HepG2 (cell line): Measurements from ENCODE around the gene SLC28A1. TPM values are rescaled to one million over a fixed set of nuclear protein-coding genes. Genes with fewer than 3 reads are reported as not detected.

ENCODE experiments used
- CHCHD3 ChIP-seq: sonication (generic); formaldehyde crosslinking; IDR thresholded peaks from 2 replicates; pipeline ENCODE4 v1.8.0; 2022; ENCODE audit warnings: mild to moderate bottlenecking, missing genetic modification reagents, moderate library complexity
- DNMT3B ChIP-seq: conservative IDR thresholded peaks from 2 replicates; pipeline ENCODE4 v1.6.1; 2016; ENCODE audit warnings: missing biosample characterization, control low read depth
- FOXP4 ChIP-seq: sonication (generic); formaldehyde crosslinking; IDR thresholded peaks from 2 replicates; pipeline ENCODE4 v1.4.0; 2020; ENCODE audit warnings: missing genetic modification reagents
- KAT2B ChIP-seq: fragments of 150-350 bp; IDR thresholded peaks from 2 replicates; pipeline ENCODE4 v1.6.1; 2014; ENCODE audit warnings: low read depth, low read length, borderline replicate concordance
- MAF1 ChIP-seq: sonication (generic); formaldehyde crosslinking; IDR thresholded peaks from 2 replicates; pipeline ENCODE4 v1.5.0; 2020; ENCODE audit warnings: missing genetic modification reagents, borderline replicate concordance
- MLLT10 ChIP-seq: sonication (generic); formaldehyde crosslinking; IDR thresholded peaks from 2 replicates; pipeline ENCODE4 v1.4.0; 2020; ENCODE audit warnings: missing genetic modification reagents
- PCBP1 ChIP-seq: fragments of 200-400 bp; formaldehyde crosslinking; IDR thresholded peaks from 2 replicates; pipeline ENCODE4 v1.6.1; 2017; ENCODE audit warnings: mild to moderate bottlenecking, low read depth, low read length, borderline replicate concordance
- POLR2AphosphoS2 ChIP-seq: IDR thresholded peaks from 2 replicates; pipeline ENCODE4 v1.6.1; 2011; ENCODE audit warnings: low read depth, low read length, improper control_type of control experiment
- PRMT3 ChIP-seq: sonication (generic); formaldehyde crosslinking; IDR thresholded peaks from 2 replicates; pipeline ENCODE4 v1.8.1; 2022; ENCODE audit warnings: low read depth, mild to moderate bottlenecking, moderate library complexity, missing genetic modification reagents, borderline replicate concordance
- SMAD3 ChIP-seq: sonication (generic); formaldehyde crosslinking; IDR thresholded peaks from 2 replicates; pipeline ENCODE4 v1.4.0; 2020; ENCODE audit warnings: missing genetic modification reagents
- SMARCC2 ChIP-seq: fragments of 450-650 bp; IDR thresholded peaks from 2 replicates; pipeline ENCODE4 v1.6.1; 2017; ENCODE audit warnings: antibody characterized with exemption, mild to moderate bottlenecking
- SP1 ChIP-seq, 2 experiments: fragments of 450-650 bp in 1 of 2; sonication (generic) in 1 of 2; formaldehyde crosslinking in 1 of 2; IDR thresholded peaks; 2 replicates each; pipeline versions ENCODE4 v1.4.0 to v1.6.1; 2016 to 2020; ENCODE audit warnings: missing genetic modification reagents in 1 of 2
- SPEN ChIP-seq: sonication (generic); formaldehyde crosslinking; IDR thresholded peaks from 2 replicates; pipeline ENCODE4 v1.5.1; 2020; ENCODE audit warnings: low read depth, mild to moderate bottlenecking, missing genetic modification reagents
- SSRP1 ChIP-seq: IDR thresholded peaks from 2 replicates; pipeline ENCODE4 v1.6.1; 2016; ENCODE audit warnings: control low read depth
- ZFP62 ChIP-seq: sonication (generic); formaldehyde crosslinking; IDR thresholded peaks from 2 replicates; pipeline ENCODE4 v1.4.0; 2020; ENCODE audit warnings: missing genetic modification reagents
- ZNF225 ChIP-seq: sonication (generic); formaldehyde crosslinking; IDR thresholded peaks from 2 replicates; pipeline ENCODE4 v1.4.0; 2020; ENCODE audit warnings: mild to moderate bottlenecking, missing genetic modification reagents
- ZNF264 ChIP-seq: sonication (generic); formaldehyde crosslinking; IDR thresholded peaks from 2 replicates; pipeline ENCODE4 v1.4.0; 2020; ENCODE audit warnings: missing genetic modification reagents
- ZNF34 ChIP-seq: sonication (generic); formaldehyde crosslinking; IDR thresholded peaks from 2 replicates; pipeline ENCODE4 v1.4.0; 2020; ENCODE audit warnings: mild to moderate bottlenecking, missing genetic modification reagents, borderline replicate concordance
- ZNF496 ChIP-seq: sonication (generic); formaldehyde crosslinking; IDR thresholded peaks from 2 replicates; pipeline ENCODE4 v1.8.1; 2023; ENCODE audit warnings: mild to moderate bottlenecking, moderate library complexity, missing genetic modification reagents; ENCODE audit not compliant: insufficient replicate concordance
- ZNF564 ChIP-seq: sonication (generic); formaldehyde crosslinking; IDR thresholded peaks from 2 replicates; pipeline ENCODE4 v1.8.1; 2023; ENCODE audit warnings: mild to moderate bottlenecking, missing genetic modification reagents
- ZNF569 ChIP-seq: sonication (generic); formaldehyde crosslinking; IDR thresholded peaks from 2 replicates; pipeline ENCODE4 v1.5.0; 2020; ENCODE audit warnings: mild to moderate bottlenecking, missing genetic modification reagents, moderate library complexity, borderline replicate concordance
- ZNF772 ChIP-seq: sonication (generic); formaldehyde crosslinking; IDR thresholded peaks from 2 replicates; pipeline ENCODE4 v1.5.0; 2020; ENCODE audit warnings: mild to moderate bottlenecking, missing genetic modification reagents
- ZNF776 ChIP-seq: sonication (generic); formaldehyde crosslinking; IDR thresholded peaks from 2 replicates; pipeline ENCODE4 v1.4.0; 2020; ENCODE audit warnings: mild to moderate bottlenecking, missing genetic modification reagents
- polyA plus RNA-seq, 8 experiments: library from polyadenylated mRNA; depleted of rRNA in 3 of 8; stranded (reverse) in 7 of 8; unstranded in 1 of 8; fragments of >200 nt; fragmentation: Illumina TruSeq in 4 of 8; extraction: Trizol in 4 of 8; gene quantifications; 2 replicates each; pipeline versions ENCODE4 v1.2.1 to v1.2.3, GENCODE V29; 2011 to 2016; ENCODE audit warnings: low read depth in 4 of 8, missing spikeins in 1 of 8, mixed read lengths in 1 of 8; ENCODE audit not compliant: insufficient read depth in 1 of 8
- total RNA-seq, 5 experiments: library from RNA; depleted of rRNA; stranded (reverse); fragments of >200 nt; fragmentation: Illumina TruSeq; extraction: Trizol; gene quantifications; 2 replicates each; pipeline ENCODE4 v1.2.3, GENCODE V29; 2016; ENCODE audit warnings: low read depth in 1 of 5
- TF ChIP-seq, protein P1 (sequence below): sonication (generic); formaldehyde crosslinking; IDR thresholded peaks from 2 replicates; pipeline ENCODE4 v1.5.1; 2020; ENCODE audit warnings: missing genetic modification reagents, mild to moderate bottlenecking, borderline replicate concordance

SLC28A1 gene
- total and polyA plus RNA-seq, 2 of the 13 experiments (the other 11 are each of a cell fraction or from before 2014, with no cell fraction given), result 0.31 to 5.8 TPM

DNA sequence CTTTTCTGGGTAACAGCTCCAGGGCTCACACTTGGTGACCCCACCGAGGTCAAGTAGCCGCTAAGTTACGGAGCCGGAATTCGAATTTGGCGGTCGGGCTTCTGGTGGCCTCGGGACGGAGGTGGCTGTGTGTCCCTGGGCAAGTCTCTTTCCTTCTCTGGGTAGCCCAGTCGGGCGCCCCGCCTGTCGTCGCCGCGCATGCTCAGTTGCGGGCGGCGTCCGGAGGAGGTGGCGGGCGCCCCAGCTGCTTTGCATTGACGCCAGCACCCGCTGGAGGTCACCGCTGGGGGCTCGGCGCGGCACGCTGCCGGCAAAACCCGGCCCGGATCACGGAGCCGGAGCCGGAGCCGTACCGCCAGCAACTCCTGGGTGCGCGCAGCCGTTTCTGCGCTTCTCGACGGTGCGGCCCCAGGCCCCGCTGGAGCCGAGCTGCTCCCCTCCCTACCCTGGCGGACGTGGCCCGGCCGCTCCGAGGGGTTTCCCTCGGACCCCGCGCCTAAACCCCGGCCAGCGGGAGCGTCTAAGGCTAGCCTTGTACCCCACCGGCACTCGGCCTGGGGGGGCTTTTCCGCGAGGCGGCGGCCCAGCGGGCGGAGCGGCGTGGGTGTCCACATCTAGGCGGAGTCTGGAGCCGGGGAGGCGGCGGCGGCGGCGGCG lies 96.7 kb downstream of the SLC28A1 start (continued):
- TF ChIP-seq, protein P1, sequence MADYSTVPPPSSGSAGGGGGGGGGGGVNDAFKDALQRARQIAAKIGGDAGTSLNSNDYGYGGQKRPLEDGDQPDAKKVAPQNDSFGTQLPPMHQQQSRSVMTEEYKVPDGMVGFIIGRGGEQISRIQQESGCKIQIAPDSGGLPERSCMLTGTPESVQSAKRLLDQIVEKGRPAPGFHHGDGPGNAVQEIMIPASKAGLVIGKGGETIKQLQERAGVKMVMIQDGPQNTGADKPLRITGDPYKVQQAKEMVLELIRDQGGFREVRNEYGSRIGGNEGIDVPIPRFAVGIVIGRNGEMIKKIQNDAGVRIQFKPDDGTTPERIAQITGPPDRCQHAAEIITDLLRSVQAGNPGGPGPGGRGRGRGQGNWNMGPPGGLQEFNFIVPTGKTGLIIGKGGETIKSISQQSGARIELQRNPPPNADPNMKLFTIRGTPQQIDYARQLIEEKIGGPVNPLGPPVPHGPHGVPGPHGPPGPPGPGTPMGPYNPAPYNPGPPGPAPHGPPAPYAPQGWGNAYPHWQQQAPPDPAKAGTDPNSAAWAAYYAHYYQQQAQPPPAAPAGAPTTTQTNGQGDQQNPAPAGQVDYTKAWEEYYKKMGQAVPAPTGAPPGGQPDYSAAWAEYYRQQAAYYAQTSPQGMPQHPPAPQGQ (CRISPR knock-in tag), result no peak
- TF ChIP-seq KAT2B (no peak), ZFP62 (CRISPR knock-in tag) (no peak), ZNF564 (CRISPR knock-in tag) (peak; percentile 71; the same call in 1 of the 2 replicates), PCBP1 (no peak), PRMT3 (CRISPR knock-in tag) (no peak; the same call in 1 of the 2 replicates), MAF1 (CRISPR knock-in tag) (no peak; the same call in 1 of the 2 replicates), ZNF496 (CRISPR knock-in tag) (no peak), SP1 (IDR thresholded peaks at IDR 0.05) (no peak), SP1 (CRISPR knock-in tag; IDR thresholded peaks at IDR 0.05) (peak; percentile 66), CHCHD3 (CRISPR knock-in tag) (no peak), SSRP1 (CRISPR knock-in tag) (no peak), ZNF225 (CRISPR knock-in tag) (no peak), ZNF34 (CRISPR knock-in tag) (no peak), MLLT10 (CRISPR knock-in tag) (no peak), ZNF264 (CRISPR knock-in tag) (0 out of 2 replicates have a peak, but pooled peaks have one; percentile 35), ZNF776 (peak; percentile 87), POLR2AphosphoS2 (no peak), ZNF772 (peak; percentile 85), FOXP4 (CRISPR knock-in tag) (peak; percentile 66; the same call in 1 of the 2 replicates), SPEN (CRISPR knock-in tag) (peak; percentile 78), SMARCC2 (no peak), ZNF569 (CRISPR knock-in tag) (no peak), DNMT3B (0 out of 2 replicates have a peak, but pooled peaks have one; percentile 25), SMAD3 (CRISPR knock-in tag) (peak; percentile 74; the same call in 1 of the 2 replicates)
